Large intestine (tissue), 3 donors: ENCODE measurements around the gene BNIP5. TPM values are rescaled to one million over a fixed set of nuclear protein-coding genes. Genes with fewer than 3 reads are reported as not detected.

ENCODE experiments used
- DNase-seq, 2 donors: peaks; one replicate each; pipeline versions ENCODE4 v3.0.0 to v3.0.0-alpha.2; 2013
- H3K27ac ChIP-seq: one replicate; pipeline ENCODE4 v1.5.1; 2013; ENCODE audit warnings: low read length
- H3K27me3 ChIP-seq: 2 replicates; pipeline ENCODE4 v1.6.1; 2013; ENCODE audit warnings: low read length; ENCODE audit not compliant: control insufficient read depth, insufficient read depth
- H3K36me3 ChIP-seq: 2 replicates; pipeline ENCODE4 v1.6.1; 2013; ENCODE audit warnings: low read length; ENCODE audit not compliant: control insufficient read depth, insufficient read depth
- H3K4me1 ChIP-seq: one replicate; pipeline ENCODE4 v1.6.1; 2013; ENCODE audit warnings: low read length; ENCODE audit not compliant: control insufficient read depth, insufficient read depth
- H3K4me3 ChIP-seq: one replicate; pipeline ENCODE4 v1.5.1; 2013; ENCODE audit warnings: low read length
- H3K9me3 ChIP-seq: one replicate; pipeline ENCODE4 v1.6.1; 2013; ENCODE audit warnings: mild to moderate bottlenecking, low read depth, low read length, moderate library complexity; ENCODE audit not compliant: control insufficient read depth
- WGBS: methylation state at CpG from one replicate; pipeline ENCODE4 v1.1.5; 2013; ENCODE audit warnings: low lambda C conversion rate; ENCODE audit not compliant: insufficient coverage; 5-methylcytosine and 5-hydroxymethylcytosine counted together
- polyA plus RNA-seq: library from polyadenylated mRNA; unstranded; fragments of 120-200 nt; gene quantifications from one replicate; pipeline ENCODE4 v1.2.1, GENCODE V29; 2013

The BNIP5 gene
- polyA plus RNA-seq, 1 donor = 11.2 TPM

DNA sequence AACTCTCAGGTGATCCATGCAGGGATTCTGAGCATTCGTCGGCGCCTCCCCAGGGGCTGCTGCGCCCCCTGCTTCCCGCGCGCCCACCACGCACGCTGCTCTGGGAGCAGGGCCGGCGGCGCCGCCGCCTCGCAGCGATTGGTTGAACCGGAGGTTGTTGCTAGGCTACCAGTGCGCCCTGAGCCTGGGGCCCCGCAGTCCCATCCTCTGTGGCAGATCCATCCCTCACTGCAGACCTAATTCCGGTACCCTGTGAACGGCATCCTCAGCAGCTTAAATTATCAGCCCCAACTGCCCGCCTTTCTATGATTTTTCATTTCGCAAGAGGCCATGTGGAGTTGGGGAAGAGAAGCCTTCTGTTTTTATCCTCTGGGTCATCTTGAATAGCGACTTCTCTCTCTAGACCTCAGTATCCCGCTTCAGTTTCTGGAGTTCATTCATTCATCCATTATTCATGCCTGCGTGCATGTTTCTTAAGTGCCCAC lies 51.5 kb downstream of the BNIP5 start:
- H3K4me3 ChIP-seq = no peak overlapping the region
- H3K27ac ChIP-seq = no peak overlapping the region
- H3K36me3 ChIP-seq = no peaks in the 10 kb centered on the region
- DNase-seq = no peak
- no peaks in the 10 kb centered on the region for H3K9me3 ChIP-seq
- peaks cover 18% of the 10 kb centered on the region for H3K4me1 ChIP-seq
- no CpG with 5 or more reads among the region's 26 CpGs for WGBS
- peaks cover 19% of the 10 kb centered on the region for H3K27me3 ChIP-seq

DNA sequence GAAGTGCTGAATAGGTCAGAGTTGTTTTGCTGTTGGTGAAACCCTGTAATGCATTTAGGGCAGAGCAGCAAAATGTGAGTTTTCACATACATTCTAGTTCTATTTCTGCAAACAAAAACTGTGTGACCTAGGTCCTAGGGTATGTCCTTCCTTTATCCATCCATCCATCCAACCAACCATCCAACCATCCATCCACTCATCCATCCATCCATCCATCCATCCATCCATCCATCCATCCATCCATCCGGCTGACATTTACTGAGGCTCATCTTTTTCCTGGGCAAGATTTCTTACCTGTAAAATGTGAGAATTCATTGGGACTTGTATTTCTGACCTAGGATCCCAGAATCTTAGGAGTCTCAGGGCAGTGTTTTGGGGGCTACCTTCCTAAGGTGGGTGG lies 52.3 kb downstream of the BNIP5 start:
- Histone ChIP-seq H3K4me1 (peaks cover 9% of the 10 kb centered on the region), H3K27me3 (peaks cover 19% of the 10 kb centered on the region), H3K9me3 (no peaks in the 10 kb centered on the region), H3K27ac (no peak overlapping the region), H3K36me3 (no peaks in the 10 kb centered on the region), H3K4me3 (no peak overlapping the region)
- no CpG with 5 or more reads among the region's 1 CpG for WGBS
- no peak for DNase-seq

DNA sequence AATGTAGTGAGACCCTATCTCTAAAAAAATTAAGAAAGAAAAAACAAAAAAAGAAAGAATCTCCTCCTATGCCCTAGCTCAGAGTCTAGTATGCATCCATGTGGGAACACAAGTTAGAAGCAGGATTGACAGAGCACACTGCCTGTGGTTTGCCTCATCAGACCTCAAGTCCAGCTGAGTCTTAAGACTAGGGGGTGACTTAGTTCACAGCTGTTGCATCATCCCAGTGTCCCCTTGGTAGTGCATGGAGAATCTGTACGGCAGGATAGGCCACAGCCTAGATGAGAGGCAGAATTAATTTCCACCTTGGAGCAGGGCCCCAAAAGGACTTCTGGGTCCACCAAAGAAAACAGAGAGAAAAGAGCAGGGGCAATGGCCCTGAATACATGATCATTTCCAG lies 53.1 kb downstream of the BNIP5 start:
- no peak overlapping the region for H3K27ac ChIP-seq
- H3K27me3 ChIP-seq = peaks cover 19% of the 10 kb centered on the region
- no CpG with 5 or more reads among the region's 1 CpG for WGBS
- H3K36me3 ChIP-seq = no peaks in the 10 kb centered on the region
- H3K4me1 ChIP-seq = peaks cover 6% of the 10 kb centered on the region
- peak in 1 of 2 donors; percentile 44 for DNase-seq
- H3K9me3 ChIP-seq = no peaks in the 10 kb centered on the region
- no peak overlapping the region for H3K4me3 ChIP-seq

- peaks cover 15% of the 10 kb centered on the region for H3K27me3 ChIP-seq
- no CpG with 5 or more reads among the region's 4 CpGs for WGBS
- H3K9me3 ChIP-seq = no peaks in the 10 kb centered on the region
- DNase-seq = no peak
- no peaks in the 10 kb centered on the region for H3K36me3 ChIP-seq
- no peak overlapping the region for H3K27ac ChIP-seq
- H3K4me1 ChIP-seq = peaks cover 10% of the 10 kb centered on the region
- H3K4me3 ChIP-seq = no peak overlapping the region
Observed at GRCh38 chr6:36280983-36281382, 55.7 kb downstream of the BNIP5 start.

DNA sequence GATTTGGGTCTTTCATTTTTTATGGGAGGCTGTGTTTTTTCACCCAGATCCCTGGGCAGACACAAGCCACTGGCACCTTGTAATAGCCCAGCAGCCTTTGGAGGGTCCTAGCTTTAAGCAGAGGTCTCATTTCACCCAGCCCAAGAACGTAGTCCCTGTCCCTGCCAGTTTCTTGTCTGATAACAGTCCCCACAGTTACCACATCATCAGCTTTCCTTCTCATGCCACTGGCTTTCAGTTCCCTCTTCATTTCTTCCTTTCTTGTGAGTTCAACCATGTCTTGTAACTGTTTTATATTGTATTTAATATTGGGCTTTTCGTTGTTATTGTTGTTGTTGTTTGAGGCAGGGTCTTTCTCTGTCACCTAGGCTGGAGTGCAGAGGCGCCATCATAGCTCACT lies 56.2 kb downstream of the BNIP5 start:
- DNase-seq = no peak
- Histone ChIP-seq H3K4me1 (peaks cover 7% of the 10 kb centered on the region), H3K27me3 (peaks cover 12% of the 10 kb centered on the region), H3K36me3 (no peaks in the 10 kb centered on the region), H3K27ac (no peak overlapping the region), H3K4me3 (no peak overlapping the region), H3K9me3 (no peaks in the 10 kb centered on the region)
- WGBS = no CpG with 5 or more reads among the region's 3 CpGs

DNA sequence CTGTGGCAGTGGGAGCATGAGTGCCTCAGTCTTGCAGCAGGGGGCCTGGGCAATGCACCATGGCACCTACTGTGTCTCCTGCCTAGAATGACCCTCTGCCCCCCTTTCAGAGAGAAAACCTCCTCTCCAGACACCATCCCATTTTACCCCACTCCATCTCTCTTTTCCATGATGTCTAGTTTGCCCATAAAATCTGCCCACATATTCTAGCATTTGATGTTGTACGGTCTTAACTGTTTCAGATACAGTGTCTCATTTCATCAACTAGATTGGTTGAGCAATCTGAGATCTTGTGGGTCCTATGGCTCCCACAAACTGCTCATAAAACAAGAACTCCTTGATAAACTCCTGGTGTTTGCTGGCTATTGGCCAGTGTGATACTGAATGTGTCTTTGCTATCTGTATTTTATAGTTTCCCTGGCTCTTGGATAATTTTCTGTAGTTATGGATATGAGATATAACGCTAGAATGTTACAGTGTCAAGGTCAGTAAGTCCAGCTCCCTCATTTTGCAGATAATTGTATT lies 58.7 kb downstream of the BNIP5 start:
- Histone ChIP-seq H3K27ac (no peak overlapping the region), H3K9me3 (no peaks in the 10 kb centered on the region), H3K4me3 (no peak overlapping the region), H3K4me1 (peaks cover 14% of the 10 kb centered on the region), H3K36me3 (no peaks in the 10 kb centered on the region), H3K27me3 (no peaks in the 10 kb centered on the region)
- no CpG with 5 or more reads among the region's 2 CpGs for WGBS
- DNase-seq = peak in 1 of 2 donors; percentile 62

- no peak for DNase-seq
- no peaks in the 10 kb centered on the region for H3K27me3 ChIP-seq
- H3K27ac ChIP-seq = no peak overlapping the region
- no peaks in the 10 kb centered on the region for H3K9me3 ChIP-seq
- WGBS = 91% methylated on average over 5 of the region's 13 CpGs
- no peak overlapping the region for H3K4me3 ChIP-seq
- H3K36me3 ChIP-seq = no peaks in the 10 kb centered on the region
- peaks cover 19% of the 10 kb centered on the region for H3K4me1 ChIP-seq
Observed at GRCh38 chr6:36276581-36277536, 59.8 kb downstream of the BNIP5 start.

GRCh38 chr6:36273802-36274514 lies 62.7 kb downstream of the BNIP5 start:
- H3K27ac ChIP-seq = peak overlapping the region; percentile 27
- H3K36me3 ChIP-seq = no peaks in the 10 kb centered on the region
- 88% methylated on average over 3 of the region's 15 CpGs for WGBS
- H3K4me3 ChIP-seq = no peak overlapping the region
- peaks cover 45% of the 10 kb centered on the region for H3K4me1 ChIP-seq
- H3K9me3 ChIP-seq = no peaks in the 10 kb centered on the region
- no peaks in the 10 kb centered on the region for H3K27me3 ChIP-seq
- DNase-seq = peak; percentile 60 to 84

DNA sequence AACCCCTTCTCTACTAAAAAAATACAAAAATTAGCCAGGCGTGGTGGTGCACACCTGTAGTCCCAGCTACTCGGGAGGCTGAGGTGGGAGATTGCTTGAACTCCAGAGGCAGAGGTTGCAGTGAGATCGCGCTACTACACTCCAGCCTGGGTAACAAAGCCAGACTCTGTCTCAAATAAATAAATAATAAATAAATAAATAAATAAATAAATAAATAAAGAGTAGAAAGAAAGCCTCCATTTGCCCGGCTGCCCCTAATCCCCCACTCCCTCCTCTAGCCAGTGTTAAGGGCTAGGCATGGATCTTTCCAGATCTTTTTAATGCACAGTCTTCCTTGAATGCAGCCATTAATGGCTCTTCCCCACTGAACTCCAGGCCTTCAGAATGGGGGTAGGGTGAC lies 63.6 kb downstream of the BNIP5 start:
- DNase-seq = no peak
- no peak overlapping the region for H3K27ac ChIP-seq
- WGBS = 100% methylated on average over 2 of the region's 5 CpGs
- H3K4me3 ChIP-seq = no peak overlapping the region
- H3K36me3 ChIP-seq = no peaks in the 10 kb centered on the region
- no peaks in the 10 kb centered on the region for H3K27me3 ChIP-seq
- H3K9me3 ChIP-seq = no peaks in the 10 kb centered on the region
- peaks cover 50% of the 10 kb centered on the region for H3K4me1 ChIP-seq

- WGBS = no CpG with 5 or more reads among the region's 8 CpGs
Observed at GRCh38 chr6:36272234-36272633, 64.5 kb downstream of the BNIP5 start.

More at GRCh38 chr6:36272234-36272633, 64.5 kb downstream of the BNIP5 start:
- Histone ChIP-seq H3K4me1 (peaks cover 46% of the 10 kb centered on the region), H3K27ac (no peak overlapping the region), H3K4me3 (no peak overlapping the region), H3K9me3 (no peaks in the 10 kb centered on the region), H3K36me3 (no peaks in the 10 kb centered on the region), H3K27me3 (no peaks in the 10 kb centered on the region)
- DNase-seq = peak in 1 of 2 donors; percentile 36
